NT2/D1 (cell line): ENCODE results near the gene SOAT2.

ENCODE experiments used
- SUZ12 ChIP-seq: IDR thresholded peaks from 2 replicates; pipeline ENCODE4 v1.6.1; 2011; ENCODE audit not compliant: insufficient read length, insufficient read depth; ENCODE audit errors: extremely low read depth
- YY1 ChIP-seq: IDR thresholded peaks from 2 replicates; pipeline ENCODE4 v1.6.1; 2011; ENCODE audit not compliant: insufficient read length, insufficient read depth
- ZNF274 ChIP-seq: IDR thresholded peaks from 2 replicates; pipeline ENCODE4 v1.6.1; 2011; ENCODE audit warnings: mild to moderate bottlenecking, low read depth, low read length

DNA sequence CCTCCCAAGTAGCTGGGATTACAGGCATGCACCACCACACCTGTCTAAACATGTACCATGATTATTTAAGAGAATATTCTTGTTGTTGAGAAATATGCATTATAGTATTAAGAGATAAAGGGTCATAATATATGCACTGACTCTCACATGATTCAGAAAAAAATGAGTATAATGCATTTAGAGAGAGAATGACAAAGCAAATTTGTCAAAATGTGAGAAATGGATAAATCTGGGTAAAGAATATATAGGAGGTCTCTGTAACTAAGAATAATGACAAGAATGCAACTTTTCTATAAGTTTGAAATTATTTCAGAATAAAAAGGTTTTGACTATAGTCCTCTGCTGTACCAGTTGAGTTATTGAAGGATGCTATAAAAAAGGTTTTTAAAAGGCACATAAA is 49.1 kb downstream of the SOAT2 start:
- TF ChIP-seq ZNF274, result no peak
- no peak for TF ChIP-seq YY1
- no peak for TF ChIP-seq SUZ12
